OCI-LY1 (cell line): ENCODE measurements around the gene RAB3IL1.

Source experiments
- H2AFZ ChIP-seq: fragments of 200-600 bp; sonication (generic), shearing (Covaris generic); 2 replicates; pipeline ENCODE4 v1.6.0; 2014; ENCODE audit warnings: antibody characterized with exemption, mild to moderate bottlenecking, low read length
- H3F3A ChIP-seq: fragments of 200-600 bp; sonication (generic), shearing (Covaris generic); 2 replicates; pipeline ENCODE4 v1.6.0; 2014; ENCODE audit warnings: mild to moderate bottlenecking, antibody characterized with exemption, low read length, moderate library complexity; ENCODE audit not compliant: insufficient read depth
- H3K27ac ChIP-seq: fragments of 200-600 bp; sonication (generic); 2 replicates; pipeline ENCODE4 v1.5.1; 2014; ENCODE audit warnings: low read length, mixed run types, mild to moderate bottlenecking, low read depth; ENCODE audit not compliant: poor library complexity, severe bottlenecking
- H3K27me3 ChIP-seq: fragments of 200-600 bp; sonication (generic); 2 replicates; pipeline ENCODE4 v1.6.0; 2014; ENCODE audit warnings: antibody characterized with exemption, mild to moderate bottlenecking, low read length, moderate library complexity; ENCODE audit not compliant: insufficient read depth
- H3K36me3 ChIP-seq: fragments of 200-600 bp; sonication (generic); 2 replicates; pipeline ENCODE4 v1.6.1; 2014; ENCODE audit warnings: mild to moderate bottlenecking, antibody characterized with exemption, low read length, moderate library complexity, mixed read lengths; ENCODE audit not compliant: insufficient read depth
- H3K4me1 ChIP-seq: fragments of 200-600 bp; sonication (generic); 2 replicates; pipeline ENCODE4 v1.5.1; 2014; ENCODE audit warnings: mild to moderate bottlenecking, low read length, moderate library complexity; ENCODE audit not compliant: insufficient read depth, severe bottlenecking
- H3K4me2 ChIP-seq: fragments of 200-600 bp; sonication (generic), shearing (Covaris generic); 2 replicates; pipeline ENCODE4 v1.6.1; 2014; ENCODE audit warnings: low read length
- H3K4me3 ChIP-seq: fragments of 200-600 bp; sonication (generic); 2 replicates; pipeline ENCODE4 v1.5.1; 2014; ENCODE audit warnings: low read length, low read depth, mild to moderate bottlenecking, mixed read lengths; ENCODE audit not compliant: poor library complexity, severe bottlenecking
- H3K79me2 ChIP-seq: fragments of 200-600 bp; shearing (Covaris generic); 2 replicates; pipeline ENCODE4 v1.6.1; 2016; ENCODE audit warnings: mixed run types, low read length, mixed read lengths; ENCODE audit not compliant: insufficient read depth
- H3K9ac ChIP-seq: fragments of 200-600 bp; sonication (generic), shearing (Covaris generic); 2 replicates; pipeline ENCODE4 v1.6.1; 2014; ENCODE audit warnings: mild to moderate bottlenecking, low read length, mixed read lengths
- H3K9me2 ChIP-seq: fragments of 200-600 bp; sonication (generic), shearing (Covaris generic); 2 replicates; pipeline ENCODE4 v1.6.1; 2014; ENCODE audit warnings: low read depth, mild to moderate bottlenecking, low read length, mixed read lengths
- H3K9me3 ChIP-seq: fragments of 200-600 bp; shearing (Covaris generic); 2 replicates; pipeline ENCODE4 v1.6.1; 2014; ENCODE audit warnings: low read length, mixed read lengths
- H4K20me1 ChIP-seq: fragments of 200-600 bp; sonication (generic), shearing (Covaris generic); 2 replicates; pipeline ENCODE4 v1.6.0; 2016; ENCODE audit warnings: mild to moderate bottlenecking, low read length; ENCODE audit not compliant: insufficient read depth
- CTCF ChIP-seq: fragments of 200-600 bp; sonication (generic), shearing (Covaris generic); IDR thresholded peaks from 2 replicates; pipeline ENCODE4 v1.5.1; 2017; ENCODE audit warnings: mild to moderate bottlenecking, antibody characterized with exemption, low read length, moderate library complexity, mixed read lengths
- EZH2 ChIP-seq: fragments of 200-600 bp; sonication (generic), shearing (Covaris generic); IDR thresholded peaks from 2 replicates; pipeline ENCODE4 v1.8.0; 2017; ENCODE audit warnings: borderline replicate concordance, mixed run types, mild to moderate bottlenecking, antibody characterized with exemption, low read length, moderate library complexity, mixed read lengths

RAB3IL1 gene

GRCh38 chr11:61855939-61856680 lies 61.3 kb downstream of the RAB3IL1 start:
- no peaks in the 10 kb centered on the region for H3F3A ChIP-seq
- no peak overlapping the region for H3K9ac ChIP-seq
- no peak for TF ChIP-seq EZH2
- no peak for TF ChIP-seq CTCF
- H3K36me3 ChIP-seq, result peaks cover 79% of the 10 kb centered on the region
- H3K27me3 ChIP-seq, result no peaks in the 10 kb centered on the region
- H3K9me2 ChIP-seq, result no peaks in the 10 kb centered on the region
- no peak overlapping the region for H3K27ac ChIP-seq
- no peaks in the 10 kb centered on the region for H4K20me1 ChIP-seq
- H3K4me1 ChIP-seq, result no peaks in the 10 kb centered on the region
- H2AFZ ChIP-seq, result no peak overlapping the region
- no peaks in the 10 kb centered on the region for H3K9me3 ChIP-seq
- no peak overlapping the region for H3K4me3 ChIP-seq
- H3K4me2 ChIP-seq, result no peak overlapping the region
- H3K79me2 ChIP-seq, result no peaks in the 10 kb centered on the region

DNA sequence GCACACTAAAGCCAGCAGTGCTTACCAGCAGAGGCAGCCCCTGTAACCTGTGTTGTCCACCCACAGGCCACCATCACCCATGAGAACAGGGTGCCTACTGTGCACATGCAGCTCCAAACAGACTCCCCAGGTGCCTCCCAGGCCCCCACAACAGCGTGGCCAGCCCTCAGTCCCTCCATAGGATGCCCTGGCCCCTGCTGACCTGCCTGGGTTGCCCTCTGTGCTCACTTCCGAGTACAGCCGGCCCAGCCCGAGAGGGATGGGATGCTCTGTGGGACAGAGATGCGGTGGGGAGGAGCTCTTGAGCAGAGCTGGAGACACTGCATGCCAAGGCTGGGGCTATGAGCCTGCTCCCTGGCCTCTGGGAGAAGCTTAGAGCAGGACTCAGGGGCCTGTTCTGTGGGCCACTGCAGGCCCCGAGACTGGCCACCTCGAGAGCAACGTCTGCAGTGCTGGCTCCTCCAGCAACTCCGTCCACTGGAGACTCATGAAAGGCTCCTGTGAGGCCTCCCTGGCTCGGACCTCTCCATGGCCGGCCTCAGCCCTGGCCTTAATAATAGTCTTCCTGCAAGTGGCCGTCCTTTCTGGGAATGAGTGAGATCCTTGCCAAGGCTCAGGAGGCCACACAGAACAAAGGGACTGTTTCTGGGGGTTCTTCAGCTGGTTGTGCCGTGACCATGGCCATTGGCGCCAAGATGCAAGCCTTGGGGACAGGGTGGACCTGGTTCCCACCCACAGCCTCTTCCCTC lies 62.2 kb downstream of the RAB3IL1 start:
- H3F3A ChIP-seq, result no peaks in the 10 kb centered on the region
- H3K27me3 ChIP-seq, result no peaks in the 10 kb centered on the region
- no peak overlapping the region for H3K27ac ChIP-seq
- H3K9ac ChIP-seq, result no peak overlapping the region
- no peaks in the 10 kb centered on the region for H3K79me2 ChIP-seq
- H3K9me3 ChIP-seq, result no peaks in the 10 kb centered on the region
- no peaks in the 10 kb centered on the region for H3K9me2 ChIP-seq
- H3K4me1 ChIP-seq, result no peaks in the 10 kb centered on the region
- TF ChIP-seq EZH2 (no peak), CTCF (no peak)
- H3K4me2 ChIP-seq, result no peak overlapping the region
- no peaks in the 10 kb centered on the region for H4K20me1 ChIP-seq
- H3K36me3 ChIP-seq, result peaks cover 81% of the 10 kb centered on the region
- no peak overlapping the region for H3K4me3 ChIP-seq
- H2AFZ ChIP-seq, result no peak overlapping the region

GRCh38 chr11:61854206-61854895 lies 63.0 kb downstream of the RAB3IL1 start:
- H3K27ac ChIP-seq, result no peak overlapping the region
- no peaks in the 10 kb centered on the region for H4K20me1 ChIP-seq
- H3K9ac ChIP-seq, result no peak overlapping the region
- no peaks in the 10 kb centered on the region for H3K9me3 ChIP-seq
- H3F3A ChIP-seq, result no peaks in the 10 kb centered on the region
- H3K79me2 ChIP-seq, result no peaks in the 10 kb centered on the region
- peaks cover 81% of the 10 kb centered on the region for H3K36me3 ChIP-seq
- H3K27me3 ChIP-seq, result no peaks in the 10 kb centered on the region
- TF ChIP-seq EZH2 (no peak), CTCF (no peak)
- no peak overlapping the region for H3K4me2 ChIP-seq
- no peaks in the 10 kb centered on the region for H3K4me1 ChIP-seq
- H3K9me2 ChIP-seq, result no peaks in the 10 kb centered on the region
- no peak overlapping the region for H3K4me3 ChIP-seq
- H2AFZ ChIP-seq, result no peak overlapping the region
